Endothelial cell of umbilical vein (primary cell): ENCODE measurements around the gene EPHA10. TPM values are rescaled to one million over a fixed set of nuclear protein-coding genes. Genes with fewer than 3 reads are reported as not detected.

Experiments
- BruUV-seq: library from RNA; stranded (reverse); fragments of 400-500 nt; replicated peaks from 2 replicates; lab custom pipeline; 2021; lab: Mats Ljungman, UMichigan
- CTCF ChIA-PET: fragments of 300-600, 350-600 bp; sonication (Branson Sonifier 250); formaldehyde crosslinking; loops from one replicate; lab custom pipeline; 2021; ENCODE audit warnings: antibody characterized with exemption, inconsistent platforms; lab: Charles Lee
- POLR2A ChIA-PET: fragments of 300-600, 350-600 bp; sonication (Branson Sonifier 250); formaldehyde crosslinking; loops from one replicate; lab custom pipeline; 2021; ENCODE audit warnings: antibody characterized with exemption, inconsistent platforms; lab: Charles Lee
- DNase-seq: peaks from one replicate; pipeline ENCODE4 v3.0.0-alpha.2; 2011; ENCODE audit warnings: low read depth, low spot score
- FAIRE-seq: peaks from 2 replicates; lab custom pipeline; 2011; peaks lifted over from hg19 to GRCh38; lab: Jason Lieb, UNC
- H2AFZ ChIP-seq: 2 replicates; pipeline ENCODE4 v1.6.0; 2012; ENCODE audit warnings: low read depth, low read length, control low read depth, inconsistent platforms
- H3K27ac ChIP-seq: 2 replicates; pipeline ENCODE4 v1.5.1; 2011; ENCODE audit warnings: low read depth, mild to moderate bottlenecking, control low read depth, low read length, moderate library complexity; ENCODE audit not compliant: insufficient read depth
- H3K27me3 ChIP-seq, 2 experiments: 2 replicates each; pipeline versions ENCODE4 v1.6.0 to v1.6.1; 2011; ENCODE audit warnings: low read length in 2 of 2, mixed read lengths in 1 of 2; ENCODE audit not compliant: control insufficient read depth in 2 of 2, insufficient read depth in 2 of 2
- H3K36me3 ChIP-seq, 2 experiments: 2 replicates in 1 of 2; 3 replicates in 1 of 2; pipeline ENCODE4 v1.5.1; 2011; ENCODE audit warnings: low read length in 2 of 2, mild to moderate bottlenecking in 1 of 2, moderate library complexity in 1 of 2; ENCODE audit not compliant: control insufficient read depth in 2 of 2, insufficient read depth in 2 of 2; ENCODE audit errors: extremely low read depth in 1 of 2
- H3K4me1 ChIP-seq: 3 replicates; pipeline ENCODE4 v1.5.1; 2011; ENCODE audit warnings: mild to moderate bottlenecking, low read length; ENCODE audit not compliant: control insufficient read depth, insufficient read depth; ENCODE audit errors: extremely low read depth
- H3K4me2 ChIP-seq: 2 replicates; pipeline ENCODE4 v1.6.1; 2011; ENCODE audit warnings: low read length, control low read depth, mixed read lengths; ENCODE audit not compliant: insufficient read depth
- H3K4me3 ChIP-seq, 3 experiments: fragments of 200-600 bp in 1 of 3; sonication (generic), shearing (Covaris generic) in 1 of 3; replicated peaks in 1 of 3; 2 replicates each; pipeline ENCODE4 v1.5.1; 2011 to 2016; ENCODE audit warnings: control low read depth in 3 of 3, low read length in 3 of 3, mild to moderate bottlenecking in 2 of 3, inconsistent platforms in 1 of 3, low read depth in 1 of 3, moderate library complexity in 1 of 3; ENCODE audit not compliant: insufficient read depth in 1 of 3
- H3K79me2 ChIP-seq: 2 replicates; pipeline ENCODE4 v1.6.0; 2012; ENCODE audit warnings: low read length, inconsistent platforms; ENCODE audit not compliant: control insufficient read depth, insufficient read depth
- H3K9ac ChIP-seq: replicated peaks from 2 replicates; pipeline ENCODE3; 2011; ENCODE audit warnings: low read length, control low read depth; ENCODE audit not compliant: insufficient read depth; ENCODE audit errors: extremely low read depth
- H3K9me1 ChIP-seq: replicated peaks from 3 replicates; pipeline ENCODE4 v1.6.0; 2011; ENCODE audit warnings: mild to moderate bottlenecking, low read length; ENCODE audit not compliant: control insufficient read depth, insufficient read depth; ENCODE audit errors: extremely low read depth
- H3K9me3 ChIP-seq: replicated peaks from 2 replicates; pipeline ENCODE4 v1.5.1; 2012; ENCODE audit warnings: low read length, inconsistent platforms; ENCODE audit not compliant: control insufficient read depth, insufficient read depth
- H4K20me1 ChIP-seq: replicated peaks from 2 replicates; pipeline ENCODE3; 2011; ENCODE audit warnings: mild to moderate bottlenecking, low read length; ENCODE audit not compliant: control insufficient read depth, insufficient read depth; ENCODE audit errors: extremely low read depth
- EZH2 ChIP-seq: IDR thresholded peaks from 2 replicates; pipeline ENCODE4 v1.6.1; 2012; ENCODE audit warnings: borderline replicate concordance, low read depth, mild to moderate bottlenecking, moderate library complexity, low read length, inconsistent platforms; ENCODE audit not compliant: severe bottlenecking
- FOS ChIP-seq: IDR thresholded peaks from 2 replicates; pipeline ENCODE4 v1.6.1; 2011; ENCODE audit warnings: mild to moderate bottlenecking, low read length, moderate library complexity, borderline replicate concordance; ENCODE audit not compliant: insufficient read depth
- GATA2 ChIP-seq: IDR thresholded peaks from 2 replicates; pipeline ENCODE4 v1.7.0; 2011; ENCODE audit warnings: low read depth, mild to moderate bottlenecking, moderate library complexity, mixed read lengths, low read length; ENCODE audit not compliant: insufficient read length, insufficient read depth
- JUN ChIP-seq: IDR thresholded peaks from 2 replicates; pipeline ENCODE4 v1.6.1; 2011; ENCODE audit warnings: borderline replicate concordance, low read depth; ENCODE audit not compliant: insufficient read length, insufficient read depth
- MYC ChIP-seq: IDR thresholded peaks from one replicate; pipeline ENCODE4 v1.6.1; 2011; ENCODE audit warnings: mild to moderate bottlenecking, low read depth, low read length
- POLR2A ChIP-seq: IDR thresholded peaks from 2 replicates; pipeline ENCODE4 v1.6.1; 2012; ENCODE audit warnings: low read depth, mild to moderate bottlenecking, control low read depth, low read length
- POLR2AphosphoS5 ChIP-seq: IDR thresholded peaks from 2 replicates; pipeline ENCODE4 v1.6.1; 2012; ENCODE audit warnings: low read depth, mild to moderate bottlenecking, control low read depth, low read length, moderate library complexity; ENCODE audit not compliant: insufficient read depth
- dilution Hi-C: fragments of 300-500 bp; cut with MboI; formaldehyde crosslinking; loops from one replicate; pipeline ENCODE4 v1.15.0; 2019; ENCODE audit warnings: low sequenced_read_pairs; ENCODE audit not compliant: extremely low pct_ligation_motif_present
- intact Hi-C: fragments of 100-400 bp; cut with micrococcal nuclease; formaldehyde crosslinking; loops from one replicate; pipeline ENCODE4 v1.10.0; 2022
- polyA plus RNA-seq, 4 experiments: library from polyadenylated mRNA; depleted of rRNA in 3 of 4; stranded (reverse) in 3 of 4; unstranded in 1 of 4; fragments of >200 nt; gene quantifications; 2 replicates each; pipeline versions ENCODE4 v1.2.1 to v1.2.3, GENCODE V29; 2011 to 2012; ENCODE audit warnings: missing spikeins in 1 of 4
- total RNA-seq: library from RNA; stranded (reverse); gene quantifications from 2 replicates; pipeline ENCODE4 v1.2.3, GENCODE V29; 2021
- TF ChIP-seq, protein P1 (sequence below): IDR thresholded peaks from 2 replicates; pipeline ENCODE4 v1.6.1; 2011; ENCODE audit not compliant: insufficient read depth, insufficient read length
- TF ChIP-seq, protein P2 (sequence below), 2 donors: IDR thresholded peaks; 1 replicate in 1 of 2; 2 replicates in 1 of 2; pipeline ENCODE4 v1.5.1; 2011; ENCODE audit warnings: low read length in 2 of 2, mild to moderate bottlenecking in 2 of 2, moderate library complexity in 2 of 2, control low read depth in 1 of 2, inconsistent platforms in 1 of 2, low read depth in 1 of 2; ENCODE audit not compliant: insufficient read depth in 1 of 2; ENCODE audit errors: extremely low read depth in 1 of 2

Gene EPHA10
- total and polyA plus RNA-seq, 2 donors (not counting 3 experiments of a cell fraction or from before 2014, with no cell fraction given): not detected

- DNase-seq (no peak), FAIRE-seq (no peak)
- H3K4me3 ChIP-seq: no peak overlapping the region
Measured at GRCh38 chr1:37718901-37719571, 45.9 kb downstream of the EPHA10 start.

More at GRCh38 chr1:37718901-37719571, 45.9 kb downstream of the EPHA10 start:
- POLR2A ChIA-PET: no interaction called here
- no peaks in the 10 kb centered on the region for H3K27me3 ChIP-seq
- H3K4me2 ChIP-seq: no peak overlapping the region
- dilution Hi-C loops (no loop called here), intact Hi-C loops (no loop called here)
- no peaks in the 10 kb centered on the region for H3K36me3 ChIP-seq
- no TSS peak for BruUV-seq
- H2AFZ ChIP-seq: no peak overlapping the region
- H4K20me1 ChIP-seq: no peaks in the 10 kb centered on the region
- CTCF ChIA-PET: no interaction called here
- H3K9me1 ChIP-seq: no peaks in the 10 kb centered on the region
- H3K9ac ChIP-seq: no peak overlapping the region
- TF ChIP-seq MYC: no peak
- TF ChIP-seq POLR2A: no peak
- no peak for TF ChIP-seq GATA2
- no peak for TF ChIP-seq JUN
- TF ChIP-seq, protein P1, sequence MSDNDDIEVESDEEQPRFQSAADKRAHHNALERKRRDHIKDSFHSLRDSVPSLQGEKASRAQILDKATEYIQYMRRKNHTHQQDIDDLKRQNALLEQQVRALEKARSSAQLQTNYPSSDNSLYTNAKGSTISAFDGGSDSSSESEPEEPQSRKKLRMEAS: no peak
- TF ChIP-seq POLR2AphosphoS5: no peak
- TF ChIP-seq FOS: no peak
- TF ChIP-seq, protein P2, sequence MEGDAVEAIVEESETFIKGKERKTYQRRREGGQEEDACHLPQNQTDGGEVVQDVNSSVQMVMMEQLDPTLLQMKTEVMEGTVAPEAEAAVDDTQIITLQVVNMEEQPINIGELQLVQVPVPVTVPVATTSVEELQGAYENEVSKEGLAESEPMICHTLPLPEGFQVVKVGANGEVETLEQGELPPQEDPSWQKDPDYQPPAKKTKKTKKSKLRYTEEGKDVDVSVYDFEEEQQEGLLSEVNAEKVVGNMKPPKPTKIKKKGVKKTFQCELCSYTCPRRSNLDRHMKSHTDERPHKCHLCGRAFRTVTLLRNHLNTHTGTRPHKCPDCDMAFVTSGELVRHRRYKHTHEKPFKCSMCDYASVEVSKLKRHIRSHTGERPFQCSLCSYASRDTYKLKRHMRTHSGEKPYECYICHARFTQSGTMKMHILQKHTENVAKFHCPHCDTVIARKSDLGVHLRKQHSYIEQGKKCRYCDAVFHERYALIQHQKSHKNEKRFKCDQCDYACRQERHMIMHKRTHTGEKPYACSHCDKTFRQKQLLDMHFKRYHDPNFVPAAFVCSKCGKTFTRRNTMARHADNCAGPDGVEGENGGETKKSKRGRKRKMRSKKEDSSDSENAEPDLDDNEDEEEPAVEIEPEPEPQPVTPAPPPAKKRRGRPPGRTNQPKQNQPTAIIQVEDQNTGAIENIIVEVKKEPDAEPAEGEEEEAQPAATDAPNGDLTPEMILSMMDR (IDR thresholded peaks at IDR 0.05; ENCODE audit: extremely low read depth in 1 of 2, insufficient read depth in 1 of 2, low read depth in 1 of 2, low read length in 2 of 2): no peak
- TF ChIP-seq EZH2: no peak
- H3K27ac ChIP-seq: no peak overlapping the region
- no peaks in the 10 kb centered on the region for H3K9me3 ChIP-seq
- H3K4me1 ChIP-seq: no peaks in the 10 kb centered on the region
- no peaks in the 10 kb centered on the region for H3K79me2 ChIP-seq
